ENCODE results near the gene GDA.
A peak's percentile ranks its signal among the peaks of the same experiment; 100 is the strongest.

GDA gene

GRCh38 chr9:72155301-72155700, 6.1 kb downstream of the GDA start:
- H2AFZ ChIP-seq (ENCODE audit: low read depth, low read length) = no peak overlapping the region
- H3K4me2 ChIP-seq (ENCODE audit: low read length, poor library complexity, severe bottlenecking) = no peak overlapping the region
- H2BK12ac ChIP-seq (ENCODE audit: low read length in 2 of 2) = no peak overlapping the region
- no peak overlapping the region for H2AK5ac ChIP-seq (ENCODE audit: low read length, severe bottlenecking)
- 83% methylated on average over 2 of the region's 2 CpGs for WGBS
- no peaks in the 10 kb centered on the region for H3K4me1 ChIP-seq (ENCODE audit: control insufficient read depth, insufficient read depth, low read depth, low read length)
- no peak overlapping the region for H4K8ac ChIP-seq (ENCODE audit: low read length)
- H2BK15ac ChIP-seq (ENCODE audit: low read depth, poor library complexity, severe bottlenecking) = no peak overlapping the region
- H2BK120ac ChIP-seq (ENCODE audit: low read depth, low read length) = no peak overlapping the region
- H3K14ac ChIP-seq (ENCODE audit: low read length in 2 of 2) = no peak overlapping the region
- no peak overlapping the region for H3K9ac ChIP-seq (ENCODE audit: low read length)
- no peak overlapping the region for H3K27ac ChIP-seq (ENCODE audit: low read length, poor library complexity, severe bottlenecking)
- H3K23ac ChIP-seq (ENCODE audit: low read length in 2 of 2) = no peak overlapping the region
- H3K9me3 ChIP-seq (ENCODE audit: control insufficient read depth, low read length) = no peaks in the 10 kb centered on the region
- no peaks in the 10 kb centered on the region for H3K79me1 ChIP-seq (replicated peaks; ENCODE audit: low read length, poor library complexity, severe bottlenecking)
- H3K4me3 ChIP-seq (ENCODE audit: insufficient read depth in 1 of 2, low read depth in 1 of 2, low read length in 2 of 2) = no peak overlapping the region
- H2BK5ac ChIP-seq (ENCODE audit: low read depth, low read length, poor library complexity, severe bottlenecking) = no peak overlapping the region
- H4K91ac ChIP-seq (ENCODE audit: low read length) = no peak overlapping the region
- DNase-seq = no peak
- peaks cover 5 to 10% of the 10 kb centered on the region in 2 experiments for H3K27me3 ChIP-seq (ENCODE audit: control insufficient read depth in 1 of 2, insufficient read depth in 1 of 2, low read length in 2 of 2)
- no peak overlapping the region for H3K4ac ChIP-seq (ENCODE audit: low read depth in 1 of 2, low read length in 2 of 2)
- no peaks in the 10 kb centered on the region for H3K36me3 ChIP-seq (ENCODE audit: control insufficient read depth in 1 of 2, insufficient read depth in 2 of 2, low read depth in 1 of 2, low read length in 2 of 2)
- H3K18ac ChIP-seq (ENCODE audit: low read depth in 1 of 2, low read length in 2 of 2) = no peak overlapping the region

DNA sequence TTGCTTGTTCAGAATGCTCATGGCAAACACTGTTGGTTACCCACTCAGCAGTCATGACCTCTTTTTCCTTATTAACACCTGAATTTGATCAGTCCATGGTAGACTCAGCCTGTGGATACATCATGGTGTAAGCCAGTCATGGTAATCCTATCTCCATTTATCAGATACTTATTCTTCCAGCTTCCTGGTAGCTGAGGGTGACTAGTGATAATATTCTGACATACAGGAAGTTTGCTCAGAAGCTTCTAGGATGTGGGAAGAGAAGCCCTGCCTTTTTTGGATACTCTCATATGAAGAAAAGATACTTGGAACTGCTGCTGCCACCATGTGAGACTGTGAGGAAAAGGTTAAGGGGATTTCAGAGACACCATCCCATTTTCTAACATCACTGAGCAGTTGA, 7.3 kb downstream of the GDA start:
- H3K14ac ChIP-seq (ENCODE audit: low read length in 2 of 2) = no peak overlapping the region
- H3K79me1 ChIP-seq (replicated peaks; ENCODE audit: low read length, poor library complexity, severe bottlenecking) = no peaks in the 10 kb centered on the region
- no peaks in the 10 kb centered on the region for H3K9me3 ChIP-seq (ENCODE audit: control insufficient read depth, low read length)
- H4K91ac ChIP-seq (ENCODE audit: low read length) = no peak overlapping the region
- no peak overlapping the region for H2BK120ac ChIP-seq (ENCODE audit: low read depth, low read length)
- H3K4me3 ChIP-seq (ENCODE audit: insufficient read depth in 1 of 2, low read depth in 1 of 2, low read length in 2 of 2) = no peak overlapping the region
- H3K23ac ChIP-seq (ENCODE audit: low read length in 2 of 2) = no peak overlapping the region
- no peak overlapping the region for H4K8ac ChIP-seq (ENCODE audit: low read length)
- no peak overlapping the region for H3K9ac ChIP-seq (ENCODE audit: low read length)
- H3K27ac ChIP-seq (ENCODE audit: low read length, poor library complexity, severe bottlenecking) = no peak overlapping the region
- no peak overlapping the region for H2AK5ac ChIP-seq (ENCODE audit: low read length, severe bottlenecking)
- no peak overlapping the region for H3K18ac ChIP-seq (ENCODE audit: low read depth in 1 of 2, low read length in 2 of 2)
- H2AFZ ChIP-seq (ENCODE audit: low read depth, low read length) = no peak overlapping the region
- H2BK15ac ChIP-seq (ENCODE audit: low read depth, poor library complexity, severe bottlenecking) = no peak overlapping the region
- H2BK12ac ChIP-seq (ENCODE audit: low read length in 2 of 2) = no peak overlapping the region
- no peak overlapping the region for H3K4me2 ChIP-seq (ENCODE audit: low read length, poor library complexity, severe bottlenecking)
- no peak overlapping the region for H3K4ac ChIP-seq (ENCODE audit: low read depth in 1 of 2, low read length in 2 of 2)
- no peak overlapping the region for H2BK5ac ChIP-seq (ENCODE audit: low read depth, low read length, poor library complexity, severe bottlenecking)
- DNase-seq = no peak
- no peaks in the 10 kb centered on the region for H3K27me3 ChIP-seq (ENCODE audit: control insufficient read depth in 1 of 2, insufficient read depth in 1 of 2, low read length in 2 of 2)
- no peaks in the 10 kb centered on the region for H3K36me3 ChIP-seq (ENCODE audit: control insufficient read depth in 1 of 2, insufficient read depth in 2 of 2, low read depth in 1 of 2, low read length in 2 of 2)
- H3K4me1 ChIP-seq (ENCODE audit: control insufficient read depth, insufficient read depth, low read depth, low read length) = no peaks in the 10 kb centered on the region

GRCh38 chr9:72158680-72159079, 9.4 kb downstream of the GDA start:
- no peak overlapping the region for H2BK12ac ChIP-seq (ENCODE audit: low read length in 2 of 2)
- H3K4me3 ChIP-seq (ENCODE audit: insufficient read depth in 1 of 2, low read depth in 1 of 2, low read length in 2 of 2) = peak overlapping the region in 1 of 2 experiments; percentile 32
- H2AK5ac ChIP-seq (ENCODE audit: low read length, severe bottlenecking) = no peak overlapping the region
- no peaks in the 10 kb centered on the region for H3K9me3 ChIP-seq (ENCODE audit: control insufficient read depth, low read length)
- H4K8ac ChIP-seq (ENCODE audit: low read length) = no peak overlapping the region
- no peak overlapping the region for H3K14ac ChIP-seq (ENCODE audit: low read length in 2 of 2)
- no peak overlapping the region for H2BK15ac ChIP-seq (ENCODE audit: low read depth, poor library complexity, severe bottlenecking)
- no peak for DNase-seq
- no peak overlapping the region for H2AFZ ChIP-seq (ENCODE audit: low read depth, low read length)
- H4K91ac ChIP-seq (ENCODE audit: low read length) = no peak overlapping the region
- H3K36me3 ChIP-seq (ENCODE audit: control insufficient read depth in 1 of 2, insufficient read depth in 2 of 2, low read depth in 1 of 2, low read length in 2 of 2) = no peaks in the 10 kb centered on the region
- no peak overlapping the region for H2BK5ac ChIP-seq (ENCODE audit: low read depth, low read length, poor library complexity, severe bottlenecking)
- no peak overlapping the region for H2BK120ac ChIP-seq (ENCODE audit: low read depth, low read length)
- H3K9ac ChIP-seq (ENCODE audit: low read length) = no peak overlapping the region
- H3K4ac ChIP-seq (ENCODE audit: low read depth in 1 of 2, low read length in 2 of 2) = no peak overlapping the region
- no peaks in the 10 kb centered on the region for H3K27me3 ChIP-seq (ENCODE audit: control insufficient read depth in 1 of 2, insufficient read depth in 1 of 2, low read length in 2 of 2)
- no peak overlapping the region for H3K4me2 ChIP-seq (ENCODE audit: low read length, poor library complexity, severe bottlenecking)
- H3K4me1 ChIP-seq (ENCODE audit: control insufficient read depth, insufficient read depth, low read depth, low read length) = no peaks in the 10 kb centered on the region
- H3K23ac ChIP-seq (ENCODE audit: low read length in 2 of 2) = no peak overlapping the region
- H3K27ac ChIP-seq (ENCODE audit: low read length, poor library complexity, severe bottlenecking) = no peak overlapping the region
- no peak overlapping the region for H3K18ac ChIP-seq (ENCODE audit: low read depth in 1 of 2, low read length in 2 of 2)
- 72% methylated on average over 3 of the region's 3 CpGs for WGBS
- H3K79me1 ChIP-seq (replicated peaks; ENCODE audit: low read length, poor library complexity, severe bottlenecking) = no peaks in the 10 kb centered on the region

DNA sequence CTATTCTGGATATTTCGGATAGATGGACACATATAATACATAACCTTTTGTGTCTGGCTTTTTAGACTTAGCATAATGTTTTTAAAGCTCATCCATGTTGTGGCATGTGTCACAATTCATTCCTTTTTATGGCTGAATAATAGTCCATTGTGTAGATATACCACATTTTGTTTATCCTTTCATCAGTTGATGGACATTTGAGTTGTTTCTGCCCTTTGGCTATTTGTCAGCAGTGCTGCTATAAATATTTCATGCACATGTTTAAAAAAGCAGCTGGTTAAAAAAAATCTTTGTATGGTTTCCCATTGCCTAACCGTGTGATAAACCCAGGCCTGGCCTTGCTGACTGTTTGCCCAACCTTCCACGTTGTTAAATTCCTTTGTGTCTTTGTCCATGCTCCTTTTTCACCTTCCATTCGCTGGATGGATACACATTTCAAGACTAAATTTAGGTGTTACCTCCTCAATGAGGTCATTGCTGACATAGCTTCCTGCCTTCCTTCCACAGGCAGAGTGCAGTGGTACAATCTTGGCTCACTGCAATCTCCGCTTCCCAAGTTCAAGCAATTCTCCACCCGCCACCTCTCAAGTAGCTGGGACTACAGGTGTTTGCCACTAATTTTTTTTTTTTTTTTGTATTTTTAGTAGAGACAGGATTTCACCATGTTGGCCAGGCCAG, 11.3 kb downstream of the GDA start:
- WGBS = 70% methylated on average over 3 of the region's 6 CpGs
- H3K27me3 ChIP-seq (ENCODE audit: control insufficient read depth in 1 of 2, insufficient read depth in 1 of 2, low read length in 2 of 2) = no peaks in the 10 kb centered on the region

More for the DNA sequence above, 11.3 kb downstream of the GDA start:
- H2BK120ac ChIP-seq (ENCODE audit: low read depth, low read length) = no peak overlapping the region
- H2AFZ ChIP-seq (ENCODE audit: low read depth, low read length) = no peak overlapping the region
- no peak overlapping the region for H3K4me2 ChIP-seq (ENCODE audit: low read length, poor library complexity, severe bottlenecking)
- no peak overlapping the region for H3K27ac ChIP-seq (ENCODE audit: low read length, poor library complexity, severe bottlenecking)
- no peak overlapping the region for H4K91ac ChIP-seq (ENCODE audit: low read length)
- H4K8ac ChIP-seq (ENCODE audit: low read length) = no peak overlapping the region
- H3K79me1 ChIP-seq (replicated peaks; ENCODE audit: low read length, poor library complexity, severe bottlenecking) = no peaks in the 10 kb centered on the region
- no peaks in the 10 kb centered on the region for H3K36me3 ChIP-seq (ENCODE audit: control insufficient read depth in 1 of 2, insufficient read depth in 2 of 2, low read depth in 1 of 2, low read length in 2 of 2)
- no peaks in the 10 kb centered on the region for H3K4me1 ChIP-seq (ENCODE audit: control insufficient read depth, insufficient read depth, low read depth, low read length)
- no peak overlapping the region for H3K23ac ChIP-seq (ENCODE audit: low read length in 2 of 2)
- no peak overlapping the region for H2BK12ac ChIP-seq (ENCODE audit: low read length in 2 of 2)
- no peak for DNase-seq
- no peak overlapping the region for H3K9ac ChIP-seq (ENCODE audit: low read length)
- no peak overlapping the region for H3K4ac ChIP-seq (ENCODE audit: low read depth in 1 of 2, low read length in 2 of 2)
- H3K9me3 ChIP-seq (ENCODE audit: control insufficient read depth, low read length) = no peaks in the 10 kb centered on the region
- no peak overlapping the region for H3K14ac ChIP-seq (ENCODE audit: low read length in 2 of 2)
- H3K18ac ChIP-seq (ENCODE audit: low read depth in 1 of 2, low read length in 2 of 2) = no peak overlapping the region
- H2BK15ac ChIP-seq (ENCODE audit: low read depth, poor library complexity, severe bottlenecking) = no peak overlapping the region
- no peak overlapping the region for H2AK5ac ChIP-seq (ENCODE audit: low read length, severe bottlenecking)
- H3K4me3 ChIP-seq (ENCODE audit: insufficient read depth in 1 of 2, low read depth in 1 of 2, low read length in 2 of 2) = no peak overlapping the region
- no peak overlapping the region for H2BK5ac ChIP-seq (ENCODE audit: low read depth, low read length, poor library complexity, severe bottlenecking)
